Gastrocnemius medialis (tissue), 4 donors: Measurements from ENCODE around the gene IGFBP2.

Source experiments
- POLR2A ChIP-seq, 2 donors: fragments of 450-650 bp; IDR thresholded peaks; one replicate each; pipeline ENCODE4 v1.6.1; 2017; ENCODE audit warnings: antibody characterized with exemption in 2 of 2, mild to moderate bottlenecking in 2 of 2, moderate library complexity in 2 of 2
- TF ChIP-seq, protein P1 (sequence below), 5 experiments: fragments of 450-650 bp in 3 of 5; fragments of 200-600 bp in 2 of 5; sonication (generic) in 2 of 5; IDR thresholded peaks in 4 of 5; conservative IDR thresholded peaks in 1 of 5; 1 replicate in 4 of 5; 2 replicates in 1 of 5; pipeline ENCODE4 v1.5.1; 2016 to 2019; ENCODE audit warnings: antibody characterized with exemption in 5 of 5, mild to moderate bottlenecking in 3 of 5, moderate library complexity in 3 of 5

- TF ChIP-seq POLR2A (IDR thresholded peaks at IDR 0.05) = no peak
- TF ChIP-seq, protein P1, sequence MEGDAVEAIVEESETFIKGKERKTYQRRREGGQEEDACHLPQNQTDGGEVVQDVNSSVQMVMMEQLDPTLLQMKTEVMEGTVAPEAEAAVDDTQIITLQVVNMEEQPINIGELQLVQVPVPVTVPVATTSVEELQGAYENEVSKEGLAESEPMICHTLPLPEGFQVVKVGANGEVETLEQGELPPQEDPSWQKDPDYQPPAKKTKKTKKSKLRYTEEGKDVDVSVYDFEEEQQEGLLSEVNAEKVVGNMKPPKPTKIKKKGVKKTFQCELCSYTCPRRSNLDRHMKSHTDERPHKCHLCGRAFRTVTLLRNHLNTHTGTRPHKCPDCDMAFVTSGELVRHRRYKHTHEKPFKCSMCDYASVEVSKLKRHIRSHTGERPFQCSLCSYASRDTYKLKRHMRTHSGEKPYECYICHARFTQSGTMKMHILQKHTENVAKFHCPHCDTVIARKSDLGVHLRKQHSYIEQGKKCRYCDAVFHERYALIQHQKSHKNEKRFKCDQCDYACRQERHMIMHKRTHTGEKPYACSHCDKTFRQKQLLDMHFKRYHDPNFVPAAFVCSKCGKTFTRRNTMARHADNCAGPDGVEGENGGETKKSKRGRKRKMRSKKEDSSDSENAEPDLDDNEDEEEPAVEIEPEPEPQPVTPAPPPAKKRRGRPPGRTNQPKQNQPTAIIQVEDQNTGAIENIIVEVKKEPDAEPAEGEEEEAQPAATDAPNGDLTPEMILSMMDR (IDR thresholded peaks at IDR 0.05 in 4 of 5, conservative IDR thresholded peaks at IDR 0.05 in 1 of 5) = no peak
Measured at GRCh38 chr2:216690853-216691741, 57.9 kb downstream of the IGFBP2 start.
